A673 (cell line): ENCODE results near the gene CCL5. TPM values are rescaled to one million over a fixed set of nuclear protein-coding genes. Genes with fewer than 3 reads are reported as not detected.

ENCODE experiments used
- BruUV-seq: library from RNA; stranded (reverse); fragments of 400-500 nt; replicated peaks from 2 replicates; lab custom pipeline; 2021; lab: Mats Ljungman, UMichigan
- CTCF ChIA-PET: fragments of 300-600 bp; sonication (Branson Sonifier 250); formaldehyde crosslinking; loops from one replicate; lab custom pipeline; 2022; ENCODE audit warnings: antibody characterized with exemption; lab: Charles Lee
- POLR2A ChIA-PET: fragments of 300-600 bp; sonication (Branson Sonifier 250); formaldehyde crosslinking; loops from one replicate; lab custom pipeline; 2022; ENCODE audit warnings: antibody characterized with exemption; ENCODE audit not compliant: low non-redundant PET; lab: Charles Lee
- DNase-seq: peaks from one replicate; pipeline ENCODE4 v3.0.0-alpha.2; 2015; ENCODE audit warnings: low spot score
- H3K27ac ChIP-seq: fragments of 200-600 bp; sonication (generic); 2 replicates; pipeline ENCODE4 v1.5.1; 2016; ENCODE audit warnings: mixed run types, low read depth, mild to moderate bottlenecking, mixed read lengths, antibody characterized with exemption, low read length; ENCODE audit not compliant: poor library complexity, severe bottlenecking
- H3K27me3 ChIP-seq: fragments of 200-600 bp; sonication (generic); replicated peaks from 2 replicates; pipeline ENCODE4 v1.6.1; 2017; ENCODE audit warnings: mixed run types, low read depth, mild to moderate bottlenecking, mixed read lengths, antibody characterized with exemption, low read length; ENCODE audit not compliant: insufficient read depth, poor library complexity
- H3K36me3 ChIP-seq: fragments of 200-600 bp; sonication (generic); 2 replicates; pipeline ENCODE4 v1.6.1; 2016; ENCODE audit warnings: mixed run types, mild to moderate bottlenecking, mixed read lengths, antibody characterized with exemption, low read length; ENCODE audit not compliant: insufficient read depth, poor library complexity, severe bottlenecking
- H3K4me1 ChIP-seq: fragments of 200-600 bp; sonication (generic); 2 replicates; pipeline ENCODE4 v1.6.1; 2017; ENCODE audit warnings: mixed run types, mild to moderate bottlenecking, mixed read lengths, antibody characterized with exemption, low read length; ENCODE audit not compliant: insufficient read depth, poor library complexity, severe bottlenecking
- H3K4me3 ChIP-seq: fragments of 200-600 bp; sonication (generic); 2 replicates; pipeline ENCODE4 v1.5.1; 2016; ENCODE audit warnings: low read depth, mixed run types, mild to moderate bottlenecking, mixed read lengths, low read length; ENCODE audit not compliant: poor library complexity, severe bottlenecking
- H3K9me3 ChIP-seq: fragments of 200-600 bp; sonication (generic); 2 replicates; pipeline ENCODE4 v1.6.1; 2016; ENCODE audit warnings: mixed run types, low read depth, mild to moderate bottlenecking, mixed read lengths, antibody characterized with exemption, low read length; ENCODE audit not compliant: poor library complexity, severe bottlenecking
- CTCF ChIP-seq: fragments of 300-800, 200-600 bp; sonication (generic); conservative IDR thresholded peaks from 2 replicates; pipeline ENCODE4 v1.5.1; 2017; ENCODE audit warnings: low read depth, mild to moderate bottlenecking, antibody characterized with exemption, low read length, moderate library complexity, mixed read lengths
- EZH2 ChIP-seq: fragments of 200-600 bp; sonication (generic); IDR thresholded peaks from 2 replicates; pipeline ENCODE4 v1.6.1; 2017; ENCODE audit warnings: borderline replicate concordance, low read depth, mild to moderate bottlenecking, mixed read lengths, antibody characterized with exemption, low read length; ENCODE audit not compliant: poor library complexity, severe bottlenecking
- intact Hi-C: fragments of 100-400 bp; cut with micrococcal nuclease; formaldehyde crosslinking; loops from one replicate; pipeline ENCODE4 v1.10.0; 2022; ENCODE audit not compliant: unreplicated experiment
- total RNA-seq: library from RNA; stranded (reverse); gene quantifications from 2 replicates; pipeline ENCODE4 v1.2.3, GENCODE V29; 2021

The CCL5 gene
- total RNA-seq, 1 experiment from 2014 or later: not detected

- Histone ChIP-seq H3K4me1 (no peaks in the 10 kb centered on the region), H3K9me3 (no peaks in the 10 kb centered on the region), H3K36me3 (no peaks in the 10 kb centered on the region), H3K4me3 (no peak overlapping the region), H3K27ac (no peak overlapping the region), H3K27me3 (no peaks in the 10 kb centered on the region)
- TF ChIP-seq CTCF (no peak), EZH2 (no peak)
- BruUV-seq: no TSS peak
- no peak for DNase-seq
- ChIA-PET POLR2A (no interaction called here), CTCF (no interaction called here)
- intact Hi-C loops: no loop called here
These were observed 2.7 kb downstream of the CCL5 start for GRCh38 chr17:35877345-35878029.

- H3K4me3 ChIP-seq: no peak overlapping the region
- POLR2A ChIA-PET: no interaction called here
- no peaks in the 10 kb centered on the region for H3K9me3 ChIP-seq
- no peak overlapping the region for H3K27ac ChIP-seq
- CTCF ChIA-PET: no interaction called here
- H3K36me3 ChIP-seq: no peaks in the 10 kb centered on the region
- H3K4me1 ChIP-seq: no peaks in the 10 kb centered on the region
- intact Hi-C loops: no loop called here
- BruUV-seq: no TSS peak
- no peaks in the 10 kb centered on the region for H3K27me3 ChIP-seq
- TF ChIP-seq EZH2 (no peak), CTCF (no peak)
- no peak for DNase-seq
These were observed 3.6 kb downstream of the CCL5 start for GRCh38 chr17:35876534-35876933.

GRCh38 chr17:35875800-35876139 lies 4.4 kb downstream of the CCL5 start:
- Histone ChIP-seq H3K4me1 (no peaks in the 10 kb centered on the region), H3K27ac (no peak overlapping the region), H3K27me3 (no peaks in the 10 kb centered on the region), H3K4me3 (no peak overlapping the region), H3K36me3 (no peaks in the 10 kb centered on the region), H3K9me3 (no peaks in the 10 kb centered on the region)
- DNase-seq: no peak
- ChIA-PET POLR2A (no interaction called here), CTCF (no interaction called here)
- TF ChIP-seq CTCF (no peak), EZH2 (no peak)
- no TSS peak for BruUV-seq
- intact Hi-C loops: no loop called here
